GM10266 (cell line): ENCODE results near the gene GCLC.
A peak's percentile ranks its signal among the peaks of the same experiment; 100 is the strongest.
"Not testable (repeated sequence)": the region's sequence is repeated elsewhere in the genome, so short reads cannot be mapped to it uniquely, and the experiment has no call there.

ENCODE experiments used
- DNase-seq: peaks from one replicate; pipeline ENCODE4 v3.0.0; 2012; ENCODE audit errors: extremely low spot score
- TF ChIP-seq, protein P1 (sequence below): IDR thresholded peaks from 2 replicates; pipeline ENCODE4 v1.5.1; 2012; ENCODE audit warnings: mild to moderate bottlenecking, low read depth; ENCODE audit not compliant: control insufficient read depth, insufficient read depth; ENCODE audit errors: missing control alignments

Gene GCLC

DNA sequence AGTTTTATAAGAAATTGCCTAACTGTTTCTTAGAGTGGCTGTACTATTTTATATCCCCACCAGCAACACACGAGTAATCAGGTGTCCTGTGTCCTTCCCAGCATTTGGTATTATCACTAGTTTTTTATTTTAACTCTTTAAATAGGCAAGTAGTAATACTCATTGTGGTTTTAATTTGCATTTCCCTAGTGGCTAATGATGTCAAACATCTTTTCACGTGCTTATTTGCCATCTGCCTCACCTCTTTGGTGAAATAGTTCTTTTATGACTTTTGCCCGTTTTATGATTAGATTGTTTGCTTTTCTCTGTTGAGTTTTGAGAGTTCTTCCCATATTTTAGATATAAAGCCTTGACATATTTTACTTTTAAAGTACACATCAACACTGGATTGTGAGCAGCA is 57.8 kb downstream of the GCLC start:
- DNase-seq: no peak
- TF ChIP-seq, protein P1, sequence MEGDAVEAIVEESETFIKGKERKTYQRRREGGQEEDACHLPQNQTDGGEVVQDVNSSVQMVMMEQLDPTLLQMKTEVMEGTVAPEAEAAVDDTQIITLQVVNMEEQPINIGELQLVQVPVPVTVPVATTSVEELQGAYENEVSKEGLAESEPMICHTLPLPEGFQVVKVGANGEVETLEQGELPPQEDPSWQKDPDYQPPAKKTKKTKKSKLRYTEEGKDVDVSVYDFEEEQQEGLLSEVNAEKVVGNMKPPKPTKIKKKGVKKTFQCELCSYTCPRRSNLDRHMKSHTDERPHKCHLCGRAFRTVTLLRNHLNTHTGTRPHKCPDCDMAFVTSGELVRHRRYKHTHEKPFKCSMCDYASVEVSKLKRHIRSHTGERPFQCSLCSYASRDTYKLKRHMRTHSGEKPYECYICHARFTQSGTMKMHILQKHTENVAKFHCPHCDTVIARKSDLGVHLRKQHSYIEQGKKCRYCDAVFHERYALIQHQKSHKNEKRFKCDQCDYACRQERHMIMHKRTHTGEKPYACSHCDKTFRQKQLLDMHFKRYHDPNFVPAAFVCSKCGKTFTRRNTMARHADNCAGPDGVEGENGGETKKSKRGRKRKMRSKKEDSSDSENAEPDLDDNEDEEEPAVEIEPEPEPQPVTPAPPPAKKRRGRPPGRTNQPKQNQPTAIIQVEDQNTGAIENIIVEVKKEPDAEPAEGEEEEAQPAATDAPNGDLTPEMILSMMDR: no peak

DNA sequence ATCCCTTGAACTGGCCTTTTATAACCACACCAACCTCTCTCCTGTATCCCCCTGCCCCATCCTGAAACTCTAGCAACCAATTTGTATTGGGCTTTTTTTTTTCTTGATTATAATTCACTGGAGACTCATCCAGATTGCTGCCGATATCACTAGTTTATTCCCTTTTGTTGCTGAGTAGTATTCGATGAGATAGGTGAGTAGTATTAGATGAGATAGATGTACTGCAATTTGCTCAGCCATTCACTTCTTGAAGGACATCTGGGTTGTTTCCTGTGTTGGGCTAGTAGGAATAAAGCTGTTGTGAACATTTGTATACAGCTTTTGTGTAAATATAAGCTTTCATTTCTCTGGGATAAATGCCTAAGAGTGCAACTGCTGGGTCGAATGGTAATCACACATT is 58.2 kb downstream of the GCLC start:
- TF ChIP-seq, protein P1: no peak
- DNase-seq: no peak

DNA sequence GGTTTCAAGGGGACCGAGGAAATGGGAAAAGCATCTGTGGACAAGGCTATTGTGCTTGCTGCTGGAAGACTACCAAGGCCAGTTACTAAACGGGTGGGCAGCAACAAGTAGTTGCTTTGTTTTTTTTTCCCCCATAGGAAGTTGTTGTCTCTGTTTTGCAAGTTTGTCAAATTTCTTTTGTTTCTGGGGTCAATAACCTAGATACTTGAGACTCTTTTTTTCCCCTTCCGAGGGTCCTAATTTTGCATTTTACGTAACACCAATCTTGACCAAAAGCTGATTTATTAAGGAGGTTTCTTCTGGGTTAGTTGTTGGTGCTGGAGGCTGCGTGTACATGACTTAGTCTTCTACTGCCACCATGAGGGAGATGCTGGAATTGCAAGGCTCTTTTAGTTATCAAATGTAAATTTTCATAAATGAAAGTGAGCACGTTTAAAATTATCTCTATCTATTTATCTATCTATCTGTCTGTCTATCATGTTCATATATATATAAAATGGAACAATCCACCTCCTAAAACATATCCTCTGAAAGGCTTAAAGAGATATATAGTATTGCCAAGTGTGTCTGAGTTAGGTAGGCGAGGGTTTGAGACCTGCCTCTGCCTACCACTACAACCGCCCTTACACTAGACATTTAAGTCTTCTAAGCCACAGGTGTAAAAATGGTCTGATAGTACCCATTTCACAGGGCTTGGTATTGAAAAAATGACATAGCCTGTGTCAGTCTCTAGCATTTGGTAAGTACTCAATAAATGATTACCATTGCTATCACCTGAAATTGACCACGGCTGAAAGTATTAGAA is 60.2 kb downstream of the GCLC start:
- TF ChIP-seq, protein P1: peak; percentile 85
- peak; percentile 26 for DNase-seq

DNA sequence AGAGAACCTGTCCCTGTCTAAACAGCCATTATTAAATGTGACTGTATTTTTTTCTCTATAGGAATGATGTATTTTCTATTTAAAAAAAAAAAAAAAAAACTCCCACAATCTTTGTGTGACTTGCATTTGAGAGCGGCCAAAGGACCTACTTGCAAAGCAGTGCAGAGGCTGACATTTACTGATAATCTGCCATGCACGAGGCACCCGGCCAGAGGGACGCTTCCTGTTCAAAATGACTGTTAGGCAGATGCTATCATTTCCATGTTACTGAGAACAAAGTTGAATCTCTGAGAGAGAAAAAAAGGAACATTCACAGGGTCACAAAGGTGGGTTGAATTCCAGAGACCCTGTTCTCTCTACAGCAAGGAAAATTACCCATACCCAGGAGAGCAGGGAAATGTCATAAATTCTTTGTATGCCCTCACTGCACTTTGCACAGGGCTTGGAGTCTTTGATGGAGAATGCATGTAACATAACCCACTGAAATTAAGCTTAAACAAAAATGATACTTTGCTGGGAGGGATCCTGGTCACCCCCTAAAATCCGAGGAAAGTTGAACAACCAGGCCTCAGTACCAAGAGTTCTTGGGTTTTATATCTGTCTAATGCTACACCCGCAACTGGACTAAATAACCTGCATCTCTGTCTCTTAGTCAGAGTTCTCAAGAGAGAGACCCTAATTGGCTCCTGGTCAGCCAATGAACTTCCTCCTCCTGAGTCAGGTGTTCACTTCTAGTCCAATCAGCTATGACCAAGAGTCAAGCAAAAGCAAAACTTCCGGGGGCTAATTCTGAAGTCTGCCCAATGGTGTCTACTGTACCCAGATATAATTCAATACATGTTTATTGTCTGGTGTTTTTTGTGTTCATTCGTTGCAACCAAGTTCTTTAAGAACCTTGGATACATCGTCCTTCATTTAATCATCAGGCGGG is 61.2 kb downstream of the GCLC start:
- TF ChIP-seq, protein P1: no peak
- no peak for DNase-seq

DNA sequence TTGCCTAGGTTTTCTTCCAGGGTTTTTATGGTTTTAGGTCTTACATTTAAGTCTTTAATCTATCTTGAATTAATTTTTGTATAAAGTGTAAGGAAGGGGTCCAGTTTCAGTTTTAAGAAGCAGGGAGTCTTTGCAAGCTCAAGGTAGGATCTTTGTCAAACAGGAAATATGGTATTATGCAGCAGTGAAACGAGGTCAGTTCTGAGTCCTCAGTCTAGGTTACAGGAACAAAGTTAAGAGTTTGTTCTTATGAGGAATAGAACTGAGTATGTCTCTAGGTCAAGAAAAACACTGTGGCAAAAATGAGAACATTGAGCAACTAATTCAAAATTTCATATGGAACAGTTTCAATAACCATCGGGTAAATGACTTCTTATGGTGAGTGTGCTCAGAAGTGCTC is 63.6 kb downstream of the GCLC start:
- TF ChIP-seq, protein P1: no peak
- DNase-seq: no peak

DNA sequence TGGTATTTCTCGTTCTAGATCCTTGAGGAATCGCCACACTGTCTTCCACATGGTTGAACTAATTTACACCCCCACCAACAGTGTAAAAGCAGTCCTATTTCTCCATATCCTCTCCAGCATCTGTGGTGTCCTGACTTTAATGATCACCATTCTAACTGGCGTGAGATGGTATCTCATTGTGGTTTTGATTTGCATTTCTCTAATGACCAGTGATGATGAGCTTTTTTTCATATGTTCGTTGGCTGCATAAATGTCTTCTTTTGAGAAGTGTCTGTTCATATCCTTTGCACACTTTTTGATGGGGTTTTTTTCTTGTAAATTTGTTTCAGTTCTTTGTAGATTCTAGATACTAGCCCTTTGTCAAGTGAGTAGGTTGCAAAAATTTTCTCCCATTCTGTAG is 64.1 kb downstream of the GCLC start:
- DNase-seq: not testable (repeated sequence)

DNA sequence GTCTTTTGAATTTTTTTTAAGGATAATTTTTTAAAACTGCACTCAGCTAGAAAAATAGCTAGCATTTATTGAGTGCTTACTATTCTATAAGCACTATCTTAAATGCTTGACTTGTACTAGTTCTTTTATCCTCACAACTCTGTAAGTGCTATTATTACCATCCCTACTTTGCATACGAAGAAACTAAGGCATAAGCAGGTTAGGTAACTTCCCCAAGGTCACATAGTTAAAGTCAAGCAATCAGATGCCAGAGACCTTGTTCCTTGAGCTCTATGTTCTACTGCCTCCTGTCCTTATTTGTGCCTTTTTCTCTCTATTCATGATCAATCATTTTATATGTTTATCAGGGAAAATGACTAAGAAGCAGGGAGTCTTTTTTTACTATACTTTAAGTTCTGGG is 65.0 kb downstream of the GCLC start:
- DNase-seq: no peak
- TF ChIP-seq, protein P1: no peak
